Hepatocyte (in vitro differentiated cells): Measurements from ENCODE around the gene PRKG1. TPM values are rescaled to one million over a fixed set of nuclear protein-coding genes. Genes with fewer than 3 reads are reported as not detected.

ENCODE experiments used
- DNase-seq: peaks from one replicate; pipeline ENCODE4 v3.0.0-alpha.2; 2016; ENCODE audit warnings: low spot score
- H2AFZ ChIP-seq: fragments of 200-600 bp; sonication (generic); 2 replicates; pipeline ENCODE4 v1.6.0; 2016; ENCODE audit warnings: antibody characterized with exemption, mild to moderate bottlenecking
- H3K27ac ChIP-seq: fragments of 200-600 bp; sonication (generic); 2 replicates; pipeline ENCODE4 v1.5.1; 2016; ENCODE audit warnings: mild to moderate bottlenecking
- H3K27me3 ChIP-seq: fragments of 200-600 bp; sonication (generic); 2 replicates; pipeline ENCODE4 v1.6.1; 2016
- H3K36me3 ChIP-seq: fragments of 200-600 bp; sonication (generic); replicated peaks from 2 replicates; pipeline ENCODE4 v1.5.1; 2016; ENCODE audit warnings: low read depth; ENCODE audit not compliant: insufficient read depth
- H3K4me1 ChIP-seq: fragments of 200-600 bp; sonication (generic); 2 replicates; pipeline ENCODE4 v1.5.1; 2016; ENCODE audit warnings: mild to moderate bottlenecking, moderate library complexity; ENCODE audit not compliant: insufficient read depth
- H3K4me2 ChIP-seq: fragments of 200-600 bp; sonication (generic); 2 replicates; pipeline ENCODE4 v1.6.0; 2016
- H3K4me3 ChIP-seq: fragments of 200-600 bp; sonication (generic); 2 replicates; pipeline ENCODE4 v1.5.1; 2016; ENCODE audit warnings: mild to moderate bottlenecking
- H3K79me2 ChIP-seq: fragments of 200-600 bp; sonication (generic); 2 replicates; pipeline ENCODE4 v1.6.0; 2017; ENCODE audit warnings: mild to moderate bottlenecking
- H3K9me2 ChIP-seq: fragments of 200-600 bp; sonication (generic); replicated peaks from 2 replicates; pipeline ENCODE4 v1.6.0; 2017; ENCODE audit warnings: mild to moderate bottlenecking; ENCODE audit not compliant: insufficient read depth
- H3K9me3 ChIP-seq: fragments of 200-600 bp; sonication (generic); 2 replicates; pipeline ENCODE4 v1.5.1; 2016; ENCODE audit warnings: low read depth, mild to moderate bottlenecking
- H4K20me1 ChIP-seq: fragments of 200-600 bp; sonication (generic); 2 replicates; pipeline ENCODE4 v1.6.0; 2016; ENCODE audit warnings: mild to moderate bottlenecking; ENCODE audit not compliant: insufficient read depth, poor library complexity, severe bottlenecking
- EZH2 ChIP-seq: fragments of 200-600 bp; sonication (generic); IDR thresholded peaks from 2 replicates; pipeline ENCODE4 v1.6.1; 2016; ENCODE audit warnings: antibody characterized with exemption, mild to moderate bottlenecking, borderline replicate concordance
- EZH2phosphoT487 ChIP-seq: fragments of 200-600 bp; sonication (generic); IDR thresholded peaks from one replicate; pipeline ENCODE4 v1.6.1; 2018; ENCODE audit warnings: antibody characterized with exemption, mild to moderate bottlenecking, low read depth, moderate library complexity; ENCODE audit not compliant: unreplicated experiment, severe bottlenecking
- WGBS: methylation state at CpG from one replicate; pipeline ENCODE4 v1.1.6; 2016; ENCODE audit warnings: low lambda C conversion rate; ENCODE audit errors: missing lambda C conversion rate; 5-methylcytosine and 5-hydroxymethylcytosine counted together
- polyA plus RNA-seq: library from polyadenylated mRNA; unstranded; fragments of >200 nt; fragmentation: Nextera tagmentation; extraction: Ambion mirVana; gene quantifications from 2 replicates; pipeline ENCODE4 v1.2.1, GENCODE V29; 2016
- total RNA-seq: library from RNA; depleted of rRNA; stranded (reverse); fragments of >200 nt; gene quantifications from 2 replicates; pipeline ENCODE4 v1.2.3, GENCODE V29; 2014
- TF ChIP-seq, protein P1 (sequence below): fragments of 200-600 bp; sonication (generic); IDR thresholded peaks from 2 replicates; pipeline ENCODE4 v1.5.1; 2016; ENCODE audit warnings: antibody characterized with exemption, mild to moderate bottlenecking; ENCODE audit not compliant: poor library complexity

Gene PRKG1
- total and polyA plus RNA-seq, 2 experiments from 2014 or later, result 4.0 to 8.1 TPM

DNA sequence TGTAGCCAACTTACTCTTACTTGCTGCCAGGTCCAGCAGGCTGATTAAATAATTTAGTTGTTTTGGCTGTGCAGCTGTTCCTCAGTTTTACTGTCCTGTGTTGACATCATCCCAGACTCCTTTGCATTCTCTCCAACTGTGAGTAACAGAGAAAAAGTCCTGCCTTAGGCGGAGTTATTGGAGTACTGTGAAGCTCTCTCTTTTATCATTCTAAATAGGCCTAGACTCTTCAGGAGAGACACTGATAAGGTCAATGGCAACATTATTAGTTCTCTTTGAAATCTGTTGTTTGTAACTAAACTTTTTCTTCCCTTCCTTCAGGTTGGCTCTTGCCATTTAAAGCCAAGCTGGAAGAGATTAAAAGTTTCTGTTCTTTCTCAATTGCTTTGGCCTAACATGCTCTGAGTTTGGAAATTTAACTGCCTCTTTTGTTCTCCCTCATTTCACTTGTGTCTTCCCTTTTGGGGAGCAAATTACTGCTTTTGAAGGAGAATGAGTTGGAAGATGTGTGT is 840.8 kb downstream of the PRKG1 start:
- no peak overlapping the region for H2AFZ ChIP-seq
- 75% methylated on average over 1 of the region's 1 CpG for WGBS
- H3K4me1 ChIP-seq, result no peaks in the 10 kb centered on the region
- H3K27ac ChIP-seq, result no peak overlapping the region
- no peaks in the 10 kb centered on the region for H4K20me1 ChIP-seq
- H3K36me3 ChIP-seq, result no peaks in the 10 kb centered on the region
- H3K9me2 ChIP-seq, result no peaks in the 10 kb centered on the region
- no peak overlapping the region for H3K4me3 ChIP-seq
- no peak for DNase-seq
- H3K79me2 ChIP-seq, result no peaks in the 10 kb centered on the region
- H3K4me2 ChIP-seq, result no peak overlapping the region
- H3K27me3 ChIP-seq, result no peaks in the 10 kb centered on the region
- H3K9me3 ChIP-seq, result no peaks in the 10 kb centered on the region
- no peak for TF ChIP-seq EZH2
- TF ChIP-seq, protein P1, sequence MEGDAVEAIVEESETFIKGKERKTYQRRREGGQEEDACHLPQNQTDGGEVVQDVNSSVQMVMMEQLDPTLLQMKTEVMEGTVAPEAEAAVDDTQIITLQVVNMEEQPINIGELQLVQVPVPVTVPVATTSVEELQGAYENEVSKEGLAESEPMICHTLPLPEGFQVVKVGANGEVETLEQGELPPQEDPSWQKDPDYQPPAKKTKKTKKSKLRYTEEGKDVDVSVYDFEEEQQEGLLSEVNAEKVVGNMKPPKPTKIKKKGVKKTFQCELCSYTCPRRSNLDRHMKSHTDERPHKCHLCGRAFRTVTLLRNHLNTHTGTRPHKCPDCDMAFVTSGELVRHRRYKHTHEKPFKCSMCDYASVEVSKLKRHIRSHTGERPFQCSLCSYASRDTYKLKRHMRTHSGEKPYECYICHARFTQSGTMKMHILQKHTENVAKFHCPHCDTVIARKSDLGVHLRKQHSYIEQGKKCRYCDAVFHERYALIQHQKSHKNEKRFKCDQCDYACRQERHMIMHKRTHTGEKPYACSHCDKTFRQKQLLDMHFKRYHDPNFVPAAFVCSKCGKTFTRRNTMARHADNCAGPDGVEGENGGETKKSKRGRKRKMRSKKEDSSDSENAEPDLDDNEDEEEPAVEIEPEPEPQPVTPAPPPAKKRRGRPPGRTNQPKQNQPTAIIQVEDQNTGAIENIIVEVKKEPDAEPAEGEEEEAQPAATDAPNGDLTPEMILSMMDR, result no peak

DNA sequence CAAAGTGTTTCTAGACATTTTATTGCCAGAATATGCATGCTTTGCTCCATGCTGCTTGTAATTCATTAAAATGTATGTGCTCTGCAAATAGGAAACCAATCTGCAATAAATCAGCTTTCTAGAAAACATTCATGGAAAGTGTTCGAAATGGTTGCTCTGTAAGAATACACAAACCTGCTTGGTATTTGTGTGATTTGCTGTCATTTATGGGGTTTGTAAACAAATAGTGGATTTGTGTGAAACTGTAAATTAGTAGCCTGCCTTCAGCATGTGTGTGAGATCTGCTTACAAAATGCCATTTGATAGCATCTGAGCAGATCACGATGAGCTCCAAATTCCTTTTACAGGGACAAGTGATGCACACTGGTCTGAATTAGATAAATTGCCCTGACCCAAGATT is 844.2 kb downstream of the PRKG1 start:
- H3K4me3 ChIP-seq, result no peak overlapping the region
- no peak overlapping the region for H3K4me2 ChIP-seq
- H3K27ac ChIP-seq, result no peak overlapping the region
- TF ChIP-seq, protein P1, result no peak
- no peak for TF ChIP-seq EZH2phosphoT487
- no peak for TF ChIP-seq EZH2
- no peak overlapping the region for H2AFZ ChIP-seq
- H4K20me1 ChIP-seq, result no peaks in the 10 kb centered on the region
- H3K9me3 ChIP-seq, result no peaks in the 10 kb centered on the region
- no peaks in the 10 kb centered on the region for H3K27me3 ChIP-seq
- H3K79me2 ChIP-seq, result no peaks in the 10 kb centered on the region
- 34% methylated on average over 2 of the region's 2 CpGs for WGBS
- no peaks in the 10 kb centered on the region for H3K36me3 ChIP-seq
- no peaks in the 10 kb centered on the region for H3K4me1 ChIP-seq
- H3K9me2 ChIP-seq, result peaks cover 4% of the 10 kb centered on the region
- DNase-seq, result no peak

DNA sequence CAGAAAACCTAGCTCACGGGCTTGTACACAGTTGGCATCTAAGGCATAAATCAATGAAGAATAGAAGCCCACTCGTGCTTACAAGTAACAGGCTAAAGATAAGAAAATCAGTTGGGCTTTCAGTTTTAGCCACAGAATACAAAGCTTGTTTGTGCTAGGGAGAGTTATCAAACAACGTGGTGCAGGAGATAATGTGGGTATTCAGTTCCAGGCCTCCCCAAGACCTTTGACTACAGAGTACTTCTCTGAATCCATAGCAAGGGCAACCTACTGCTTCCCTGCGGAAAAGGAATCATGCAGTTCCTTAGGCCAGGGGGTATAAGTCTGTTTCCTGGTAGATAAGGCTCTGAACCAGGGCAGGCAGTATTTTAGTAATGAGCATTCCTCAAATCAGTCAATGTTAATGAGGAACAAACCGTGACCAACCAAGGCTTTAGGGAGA is 844.6 kb downstream of the PRKG1 start:
- Histone ChIP-seq H3K36me3 (no peaks in the 10 kb centered on the region), H3K27ac (no peak overlapping the region), H3K4me3 (no peak overlapping the region), H3K27me3 (no peaks in the 10 kb centered on the region), H3K4me1 (no peaks in the 10 kb centered on the region), H2AFZ (no peak overlapping the region), H3K9me2 (peaks cover 4% of the 10 kb centered on the region), H3K9me3 (no peaks in the 10 kb centered on the region), H4K20me1 (no peaks in the 10 kb centered on the region), H3K79me2 (no peaks in the 10 kb centered on the region), H3K4me2 (no peak overlapping the region)
- DNase-seq, result no peak
- TF ChIP-seq EZH2, result no peak
- TF ChIP-seq EZH2phosphoT487, result no peak
- TF ChIP-seq, protein P1, result no peak
- 24% methylated on average over 5 of the region's 5 CpGs for WGBS

DNA sequence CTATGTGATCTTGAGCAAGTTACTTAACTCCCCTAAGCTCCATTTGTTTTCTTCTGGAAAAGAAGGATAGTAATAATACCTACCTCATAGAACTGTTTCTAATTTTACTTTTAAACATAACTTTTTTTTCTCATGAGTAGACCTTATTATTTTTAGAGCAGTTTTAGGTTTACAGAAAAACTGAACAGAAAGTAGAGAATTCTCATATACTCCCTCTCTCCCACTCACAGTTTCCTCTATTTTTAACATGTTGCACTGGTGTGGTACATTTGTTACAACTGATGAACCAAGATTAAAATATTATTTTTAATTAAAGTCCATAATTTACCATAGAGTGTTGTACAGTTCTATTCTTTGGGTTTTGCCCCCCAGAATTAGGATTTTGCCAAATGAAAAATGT is 846.4 kb downstream of the PRKG1 start:
- no peaks in the 10 kb centered on the region for H4K20me1 ChIP-seq
- DNase-seq, result no peak
- no peaks in the 10 kb centered on the region for H3K9me3 ChIP-seq
- H3K27me3 ChIP-seq, result no peaks in the 10 kb centered on the region
- H3K4me2 ChIP-seq, result no peak overlapping the region
- no peaks in the 10 kb centered on the region for H3K4me1 ChIP-seq
- H3K27ac ChIP-seq, result no peak overlapping the region
- TF ChIP-seq, protein P1, result no peak
- TF ChIP-seq EZH2 (no peak), EZH2phosphoT487 (no peak)
- H2AFZ ChIP-seq, result no peak overlapping the region
- no peaks in the 10 kb centered on the region for H3K79me2 ChIP-seq
- H3K36me3 ChIP-seq, result no peaks in the 10 kb centered on the region
- H3K9me2 ChIP-seq, result peaks cover 4% of the 10 kb centered on the region
- H3K4me3 ChIP-seq, result no peak overlapping the region
